ENCODE measurements around the gene CAVIN1. TPM values are rescaled to one million over a fixed set of nuclear protein-coding genes. Genes with fewer than 3 reads are reported as not detected.
A peak's percentile ranks its signal among the peaks of the same experiment; 100 is the strongest.
"Not testable (repeated sequence)": the region's sequence is repeated elsewhere in the genome, so short reads cannot be mapped to it uniquely, and the experiment has no call there.

CAVIN1 gene
- total RNA-seq, 1 donor from 2014 or later, result 8.2 TPM

GRCh38 chr17:42407289-42407836 is 15.7 kb downstream of the CAVIN1 start:
- DNase-seq (ENCODE audit: low spot score in 2 of 2) (peak; percentile 72 to 74), FAIRE-seq (no peak)

- DNase-seq (ENCODE audit: low spot score in 2 of 2) (no peak), FAIRE-seq (no peak)
These were observed 16.3 kb downstream of the CAVIN1 start for GRCh38 chr17:42406615-42407288.

DNA sequence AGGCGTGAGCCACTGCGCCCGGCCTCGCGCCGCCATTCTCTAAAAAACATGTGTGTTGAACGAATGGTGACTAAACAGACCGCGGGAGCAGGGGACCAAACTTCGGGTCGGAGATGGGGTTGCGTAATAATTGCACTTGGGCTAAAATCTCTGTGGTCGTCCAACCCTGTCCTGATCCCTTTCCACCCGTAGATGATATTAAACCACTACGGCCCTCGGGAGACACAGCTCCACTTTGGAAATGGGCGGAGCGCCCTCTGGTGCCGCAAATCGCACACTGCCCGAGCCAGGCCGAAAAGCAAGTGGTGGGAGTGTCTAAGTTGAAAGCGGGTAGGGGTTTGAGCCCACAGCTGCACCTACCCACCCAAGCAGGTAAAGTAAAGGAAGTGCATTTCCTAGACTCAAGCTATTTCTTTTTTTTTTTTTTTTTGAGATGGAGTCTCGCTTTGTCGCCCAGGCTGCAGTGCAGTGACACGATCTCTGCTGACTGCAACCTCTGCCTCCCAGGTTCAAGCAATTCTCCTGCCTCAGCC is 17.0 kb downstream of the CAVIN1 start:
- no peak for FAIRE-seq

GRCh38 chr17:42405076-42405475 is 18.0 kb downstream of the CAVIN1 start:
- no peak for FAIRE-seq

More for the DNA sequence above, 17.0 kb downstream of the CAVIN1 start:
- DNase-seq (ENCODE audit: low spot score in 2 of 2), result peak; percentile 79 to 82

GRCh38 chr17:42404326-42405055 is 18.6 kb downstream of the CAVIN1 start:
- DNase-seq (ENCODE audit: low spot score in 2 of 2), result no peak
- no peak for FAIRE-seq

More at GRCh38 chr17:42405076-42405475, 18.0 kb downstream of the CAVIN1 start:
- DNase-seq (ENCODE audit: low spot score in 2 of 2), result no peak

GRCh38 chr17:42403150-42403549 is 19.9 kb downstream of the CAVIN1 start:
- DNase-seq (ENCODE audit: low spot score in 2 of 2) (no peak), FAIRE-seq (no peak)

- FAIRE-seq, result no peak
- DNase-seq (ENCODE audit: low spot score in 2 of 2), result no peak
These were observed 20.9 kb downstream of the CAVIN1 start for GRCh38 chr17:42402117-42402516.

DNA sequence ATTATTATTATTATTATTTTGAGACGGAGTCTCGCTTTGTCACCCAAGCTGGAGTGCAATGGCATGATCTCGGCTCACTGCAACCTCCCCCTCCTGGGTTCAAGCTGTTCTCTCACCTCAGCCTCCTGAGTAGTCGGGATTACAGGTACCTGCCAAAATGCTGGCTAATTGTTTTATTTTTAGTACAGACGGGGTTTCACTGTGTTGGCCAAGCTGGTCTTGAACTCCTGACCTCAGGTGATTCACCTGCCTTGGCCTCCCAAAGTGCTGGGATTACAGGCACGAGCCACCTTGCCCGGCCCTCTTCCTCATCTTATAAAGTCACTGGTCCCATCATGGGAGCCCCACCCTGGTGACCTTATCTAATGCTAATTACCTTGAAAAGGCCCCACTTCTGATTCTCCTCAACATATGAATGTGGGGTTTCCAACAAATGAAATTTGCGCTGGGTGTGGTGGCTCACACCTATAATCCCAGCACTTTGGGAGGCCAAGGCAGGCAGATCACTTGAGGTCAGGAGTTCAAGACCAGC is 22.1 kb downstream of the CAVIN1 start:
- not testable (repeated sequence) for DNase-seq (ENCODE audit: low spot score in 2 of 2)

DNA sequence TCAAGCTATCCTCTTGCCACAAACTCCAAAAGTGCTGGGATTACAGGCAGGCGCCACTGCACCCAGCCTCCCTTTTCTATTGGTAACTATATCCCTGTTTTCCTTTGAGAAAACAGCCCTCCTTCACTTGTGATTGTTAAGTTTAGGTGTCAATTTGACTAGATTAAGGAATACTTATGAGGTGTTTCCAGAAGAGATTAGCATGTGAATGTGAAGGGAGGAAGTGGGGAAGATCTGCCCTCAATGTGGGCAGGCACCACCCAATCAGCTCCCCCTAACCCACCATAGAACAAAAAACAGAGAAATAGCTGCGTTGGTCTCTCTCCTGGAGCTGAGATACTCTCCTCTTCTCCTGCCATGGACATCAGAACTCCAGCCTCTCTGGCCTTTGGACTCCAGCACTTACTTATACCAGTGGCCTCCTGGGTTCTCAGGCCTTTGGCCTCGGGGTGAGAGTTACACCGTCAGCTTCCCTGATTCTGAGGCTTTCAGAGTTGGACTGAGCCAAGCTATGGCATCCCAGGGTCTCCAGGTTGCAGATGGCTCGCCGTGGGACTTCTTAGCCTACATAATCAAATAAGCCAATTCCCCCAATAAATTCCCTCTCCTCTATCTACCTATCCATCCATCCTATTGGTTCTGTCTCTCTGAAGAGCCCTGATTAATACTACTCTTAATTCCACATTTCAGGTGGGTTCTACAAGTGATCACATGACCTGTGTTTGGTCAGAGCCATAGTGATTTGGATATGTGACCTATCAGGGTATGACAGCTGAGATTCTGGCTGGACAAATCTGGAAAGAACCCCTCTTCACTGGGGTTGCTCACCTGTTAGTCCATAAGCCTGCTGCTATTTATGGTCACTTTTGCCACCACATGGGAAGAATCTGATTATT is 22.9 kb downstream of the CAVIN1 start:
- FAIRE-seq (no peak), DNase-seq (ENCODE audit: low spot score in 2 of 2) (no peak)

More for the DNA sequence above, 22.1 kb downstream of the CAVIN1 start:
- not testable (repeated sequence) for FAIRE-seq

DNA sequence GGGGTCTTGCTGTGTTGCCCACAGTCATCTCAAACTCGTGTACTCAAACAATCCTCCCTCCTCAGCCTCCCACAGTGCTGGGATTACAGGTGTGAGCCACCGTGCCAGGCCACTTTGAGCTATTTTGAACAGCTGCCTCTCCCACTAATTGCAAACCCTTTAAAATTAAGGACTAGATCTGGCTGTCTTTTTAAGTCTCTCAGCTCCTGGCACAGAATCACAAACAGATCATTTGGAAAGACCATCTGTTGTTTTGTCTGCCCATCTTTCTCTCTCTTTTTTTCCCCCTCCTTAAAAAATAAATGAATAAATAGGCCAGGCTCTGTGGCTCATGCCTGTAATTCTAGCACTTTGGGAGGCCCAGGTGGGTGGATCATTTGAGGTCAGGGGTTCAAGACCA is 23.9 kb downstream of the CAVIN1 start:
- DNase-seq (ENCODE audit: low spot score in 2 of 2) (no peak), FAIRE-seq (no peak)

DNA sequence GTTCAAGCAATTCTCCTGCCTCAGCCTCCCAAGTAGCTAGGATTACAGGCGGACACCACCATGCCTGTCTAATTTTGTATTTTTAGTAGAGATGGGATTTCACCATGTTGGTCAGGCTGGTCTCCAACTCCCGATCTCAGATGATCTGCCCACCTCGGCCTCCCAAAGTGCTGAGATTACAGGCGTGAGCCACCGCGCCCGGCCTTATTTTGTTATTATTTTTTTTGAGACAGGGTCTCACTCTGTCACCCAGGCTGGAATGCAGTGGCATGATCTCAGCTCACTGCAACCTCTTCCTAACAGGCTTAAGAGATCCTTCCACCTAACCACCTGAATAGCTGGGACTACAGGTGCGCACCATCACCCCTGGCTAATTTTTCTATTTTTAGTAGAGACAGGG is 27.5 kb downstream of the CAVIN1 start:
- FAIRE-seq; DNase-seq (ENCODE audit: low spot score in 2 of 2): not testable (repeated sequence)

- no peak for DNase-seq (ENCODE audit: low spot score in 2 of 2)
- FAIRE-seq, result no peak
These were observed 28.2 kb downstream of the CAVIN1 start for GRCh38 chr17:42394838-42395237.

DNA sequence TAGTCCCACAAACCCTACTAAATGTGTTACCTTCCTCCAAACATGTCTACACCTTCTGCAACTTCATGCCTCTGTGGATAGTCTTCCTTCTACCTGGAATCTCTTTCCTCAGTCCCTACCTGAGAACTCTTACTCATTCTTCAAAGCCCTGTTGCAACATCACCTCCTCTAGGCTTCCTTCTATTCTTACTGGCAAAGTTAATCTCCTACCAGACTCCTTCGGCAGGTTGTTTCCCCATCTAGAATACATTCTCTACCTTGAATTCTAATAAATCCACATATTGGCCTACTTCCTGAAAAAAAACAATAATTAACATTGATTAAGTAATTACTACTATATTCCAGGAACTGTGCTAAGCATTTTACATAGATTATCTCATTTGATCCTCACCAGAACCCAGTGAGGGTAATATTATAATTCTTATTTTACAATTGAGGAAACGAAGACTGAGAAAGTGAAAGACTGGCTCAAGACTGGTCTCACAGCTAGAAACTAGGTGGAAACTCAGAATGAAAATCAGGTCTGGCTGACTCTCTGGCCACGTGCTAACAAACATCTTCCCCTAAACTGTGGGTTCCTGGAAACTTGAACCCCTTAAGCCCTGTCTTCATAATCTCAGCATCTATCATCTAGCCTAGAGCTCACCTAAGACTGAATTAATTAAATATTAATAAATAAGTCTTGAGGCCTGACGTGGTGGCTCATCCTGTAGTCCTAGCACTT is 30.2 kb downstream of the CAVIN1 start:
- no peak for FAIRE-seq
- no peak for DNase-seq (ENCODE audit: low spot score in 2 of 2)

DNA sequence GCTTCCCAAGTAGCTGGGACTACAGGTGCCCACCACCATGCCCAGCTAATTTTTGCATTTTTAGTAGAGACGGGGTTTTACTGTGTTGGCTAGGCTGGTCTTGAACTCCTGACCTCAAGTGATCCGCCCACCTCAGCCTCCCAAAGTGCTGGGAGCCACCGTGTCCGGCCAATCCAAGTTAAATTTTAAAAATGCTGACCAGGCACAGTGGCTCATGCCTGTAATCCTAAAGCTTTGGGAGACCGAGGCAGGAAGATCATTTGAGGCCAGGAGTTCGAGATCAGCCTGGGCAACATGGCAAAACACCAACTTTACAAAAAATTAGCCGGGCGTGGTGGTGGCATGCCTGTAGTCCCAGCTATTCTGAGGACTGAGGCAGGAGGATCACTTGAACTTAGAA is 31.6 kb downstream of the CAVIN1 start:
- FAIRE-seq; DNase-seq (ENCODE audit: low spot score in 2 of 2): not testable (repeated sequence)

- DNase-seq (ENCODE audit: low spot score in 2 of 2) (no peak), FAIRE-seq (no peak)
These were observed 33.2 kb downstream of the CAVIN1 start for GRCh38 chr17:42389899-42390298.

GRCh38 chr17:42389135-42389417 is 34.0 kb downstream of the CAVIN1 start:
- DNase-seq (ENCODE audit: low spot score in 2 of 2), result no peak
- FAIRE-seq, result no peak

DNA sequence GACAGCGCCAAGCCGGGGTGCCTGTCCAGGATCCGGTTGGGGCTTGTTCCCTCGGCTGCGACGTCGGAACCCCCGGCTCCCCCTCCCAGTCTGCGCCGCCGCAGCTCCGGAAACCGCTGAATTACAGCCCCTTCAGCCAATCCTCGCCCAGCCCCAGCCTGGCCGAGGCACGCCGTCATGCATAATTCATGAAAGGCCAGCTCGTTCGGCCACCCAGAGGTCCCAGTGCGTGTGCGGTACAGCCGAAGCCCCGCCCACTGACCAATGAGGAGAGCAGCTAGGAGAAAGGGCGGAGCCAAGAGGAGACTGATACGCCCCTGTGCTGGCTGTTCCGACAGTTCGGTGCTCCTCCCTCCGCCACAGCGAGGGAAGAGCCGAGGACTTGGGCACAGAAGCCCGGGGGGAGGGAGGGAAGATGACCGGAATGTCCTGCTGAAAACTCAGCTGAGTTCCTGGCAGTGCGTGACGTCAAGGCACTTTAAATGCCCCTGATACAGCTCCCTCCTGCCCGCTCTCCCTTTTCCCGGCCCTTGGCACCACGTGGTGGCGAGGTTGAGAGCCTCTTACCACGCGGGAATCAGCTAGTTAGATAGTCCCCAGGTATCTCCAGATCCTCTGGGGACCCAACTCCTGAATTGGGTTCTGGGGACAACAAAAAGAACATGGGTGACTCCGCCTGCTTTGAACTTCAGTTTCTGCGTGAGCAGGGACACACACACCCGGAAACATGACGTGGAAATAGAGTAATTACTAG is 34.5 kb downstream of the CAVIN1 start, which contains the start of gene STAT3:
Gene STAT3, minus strand, starts transcription at position 62 of the 754 bp plus-strand sequence. CDS start 39,926 bp downstream, outside the sequence.
- peak; percentile 97 for DNase-seq (ENCODE audit: low spot score in 2 of 2)
- FAIRE-seq, result peak; percentile 96

- FAIRE-seq, result no peak
- DNase-seq (ENCODE audit: low spot score in 2 of 2), result no peak
These were observed 35.2 kb downstream of the CAVIN1 start for GRCh38 chr17:42387661-42388380.

Measured in frontal cortex (tissue), 4 donors.